TTC549 (cell line): ENCODE data around the gene GLP1R.

Experiments
- FAIRE-seq: peaks from 2 replicates; lab custom pipeline; 2012; peaks lifted over from hg19 to GRCh38; lab: Jason Lieb, UNC

GLP1R gene

GRCh38 chr6:39048481-39049399, at the start of gene GLP1R:
Gene GLP1R, plus strand, starts transcription at chr6:39048781. Its CDS starts 60 bp downstream, at chr6:39048841.
- no peak for FAIRE-seq

- FAIRE-seq, result no peak
Observed at GRCh38 chr6:39003072-39003471, 45.5 kb upstream of the GLP1R start.

GRCh38 chr6:39003492-39003891, 45.1 kb upstream of the GLP1R start:
- no peak for FAIRE-seq

- FAIRE-seq, result no peak
Observed at GRCh38 chr6:39004801-39005200, 43.8 kb upstream of the GLP1R start.

GRCh38 chr6:39005774-39006173, 42.8 kb upstream of the GLP1R start:
- FAIRE-seq, result no peak

GRCh38 chr6:39007575-39007974, 41.0 kb upstream of the GLP1R start:
- no peak for FAIRE-seq

- FAIRE-seq, result no peak
Observed at GRCh38 chr6:39008737-39009136, 39.8 kb upstream of the GLP1R start.

GRCh38 chr6:39009476-39009875, 39.1 kb upstream of the GLP1R start:
- FAIRE-seq, result no peak

- FAIRE-seq, result no peak
Observed at GRCh38 chr6:39016839-39017546, 31.6 kb upstream of the GLP1R start.

- no peak for FAIRE-seq
Observed at GRCh38 chr6:39017547-39017880, 31.1 kb upstream of the GLP1R start.

- FAIRE-seq, result no peak
Observed at GRCh38 chr6:39018103-39018502, 30.5 kb upstream of the GLP1R start.

- no peak for FAIRE-seq
Observed at GRCh38 chr6:39020136-39020535, 28.4 kb upstream of the GLP1R start.

- no peak for FAIRE-seq
Observed at GRCh38 chr6:39021041-39021440, 27.5 kb upstream of the GLP1R start.

GRCh38 chr6:39021779-39022178, 26.8 kb upstream of the GLP1R start:
- FAIRE-seq, result no peak

- FAIRE-seq, result no peak
Observed at GRCh38 chr6:39026175-39026574, 22.4 kb upstream of the GLP1R start.

- no peak for FAIRE-seq
Observed at GRCh38 chr6:39029156-39030011, 19.2 kb upstream of the GLP1R start.

- FAIRE-seq, result no peak
Observed at GRCh38 chr6:39035681-39036080, 12.9 kb upstream of the GLP1R start.

- no peak for FAIRE-seq
Observed at GRCh38 chr6:39037082-39037508, 11.5 kb upstream of the GLP1R start.

- no peak for FAIRE-seq
Observed at GRCh38 chr6:39037707-39038106, 10.9 kb upstream of the GLP1R start.

- FAIRE-seq, result no peak
Observed at GRCh38 chr6:39040080-39040673, 8.4 kb upstream of the GLP1R start.

GRCh38 chr6:39041072-39041471, 7.5 kb upstream of the GLP1R start:
- no peak for FAIRE-seq

- FAIRE-seq, result no peak
Observed at GRCh38 chr6:39043776-39044175, 4.8 kb upstream of the GLP1R start.
